Kidney (tissue), 14 donors: ENCODE data around the gene NLRP12. TPM values are rescaled to one million over a fixed set of nuclear protein-coding genes. Genes with fewer than 3 reads are reported as not detected.

Experiments used
- DNase-seq, 5 donors: peaks; one replicate each; pipeline ENCODE4 v3.0.0-alpha.2; 2013 to 2020
- FAIRE-seq: peaks from 2 replicates; lab custom pipeline; 2012; peaks lifted over from hg19 to GRCh38; lab: Jason Lieb, UNC
- H3K27ac ChIP-seq, 2 donors: one replicate each; pipeline ENCODE4 v1.7.0; 2013; ENCODE audit warnings: low read depth in 2 of 2, low read length in 2 of 2, inconsistent platforms in 1 of 2
- H3K27me3 ChIP-seq: one replicate; pipeline ENCODE4 v1.7.1; 2013; ENCODE audit warnings: low read length, inconsistent platforms; ENCODE audit not compliant: control insufficient read depth, insufficient read depth
- H3K36me3 ChIP-seq, 3 donors: one replicate each; pipeline versions ENCODE4 v1.7.0 to v1.7.1; 2013; ENCODE audit warnings: low read length in 3 of 3, control low read depth in 1 of 3, inconsistent platforms in 1 of 3; ENCODE audit not compliant: insufficient read depth in 3 of 3, control insufficient read depth in 2 of 3
- H3K4me1 ChIP-seq, 3 donors: one replicate each; pipeline versions ENCODE4 v1.7.0 to v1.7.1; 2013; ENCODE audit warnings: low read length in 3 of 3, inconsistent platforms in 1 of 3, low read depth in 1 of 3; ENCODE audit not compliant: control insufficient read depth in 2 of 3, insufficient read depth in 2 of 3
- H3K4me3 ChIP-seq, 3 donors: one replicate each; pipeline versions ENCODE4 v1.7.0 to v1.8.1; 2013; ENCODE audit warnings: low read length in 3 of 3, control low read depth in 1 of 3, inconsistent platforms in 1 of 3
- H3K9ac ChIP-seq, 3 donors: one replicate each; pipeline versions ENCODE4 v1.7.0 to v1.7.1; 2013; ENCODE audit warnings: low read length in 3 of 3, control low read depth in 1 of 3, inconsistent platforms in 1 of 3
- H3K9me3 ChIP-seq, 3 donors: one replicate each; pipeline versions ENCODE4 v1.7.0 to v1.7.1; 2013; ENCODE audit warnings: low read length in 3 of 3, control low read depth in 1 of 3, inconsistent platforms in 1 of 3; ENCODE audit not compliant: control insufficient read depth in 2 of 3, insufficient read depth in 1 of 3
- CTCF ChIP-seq: IDR thresholded peaks from 3 replicates; pipeline ENCODE4 v1.5.1; 2012; ENCODE audit warnings: mild to moderate bottlenecking, moderate library complexity, borderline replicate concordance; ENCODE audit not compliant: insufficient read depth; ENCODE audit errors: extremely low read depth
- intact Hi-C: fragments of 100-400 bp; cut with DNase I; formaldehyde crosslinking; loops from one replicate; pipeline ENCODE4 v1.11.1; 2022
- polyA plus RNA-seq: library from polyadenylated mRNA; stranded (reverse); fragments of 350-450 nt; fragmentation: Illumina TruSeq; extraction: RNeasy Lipid Tissue Mini Kit (QIAGEN cat#74804); gene quantifications from one replicate; pipeline ENCODE4 v1.2.3, GENCODE V29; 2014; ENCODE audit warnings: low read depth, low replicate concordance; ENCODE audit not compliant: insufficient read depth
- total RNA-seq: library from RNA; stranded (reverse); fragmentation: NEBNext Ultra II Directional; extraction: Animal tissue kit (Norgen Biotek cat#: 25700); gene quantifications from one replicate; pipeline ENCODE4 v1.2.1, GENCODE V29; 2021
- donor health status: control.
- donor health status: control.
- donor health status: control.
- donor health status: control.
- donor health status: control.
- donor health status: DM: yes; HTN: yes; CAD: no.
- donor health status: Normal renal cell carcinoma (clear cell type).

NLRP12 gene
- total and polyA plus RNA-seq, 2 donors from 2014 or later: 1.1 TPM; not detected in 1

GRCh38 chr19:53823380-53824120 is 564 bp downstream of the NLRP12 start:
- no peaks in the 10 kb centered on the region for H3K27me3 ChIP-seq
- no peak for FAIRE-seq
- intact Hi-C loops: no loop called here
- DNase-seq: no peak
- H3K4me1 ChIP-seq: no peaks in the 10 kb centered on the region
- TF ChIP-seq CTCF: no peak
- H3K9me3 ChIP-seq: no peaks in the 10 kb centered on the region
- H3K27ac ChIP-seq: no peak overlapping the region
- no peaks in the 10 kb centered on the region for H3K36me3 ChIP-seq
- H3K4me3 ChIP-seq: no peak overlapping the region
- no peak overlapping the region for H3K9ac ChIP-seq

- Histone ChIP-seq H3K36me3 (no peaks in the 10 kb centered on the region), H3K4me3 (no peak overlapping the region), H3K9ac (no peak overlapping the region), H3K9me3 (no peaks in the 10 kb centered on the region), H3K27me3 (no peaks in the 10 kb centered on the region), H3K27ac (no peak overlapping the region), H3K4me1 (no peaks in the 10 kb centered on the region)
- intact Hi-C loops: no loop called here
- FAIRE-seq (no peak), DNase-seq (no peak)
- no peak for TF ChIP-seq CTCF
These were observed 4.3 kb downstream of the NLRP12 start for GRCh38 chr19:53819861-53820260.

GRCh38 chr19:53818756-53819155 is 5.4 kb downstream of the NLRP12 start:
- Histone ChIP-seq H3K4me1 (no peaks in the 10 kb centered on the region), H3K9ac (no peak overlapping the region), H3K27me3 (no peaks in the 10 kb centered on the region), H3K4me3 (no peak overlapping the region), H3K9me3 (no peaks in the 10 kb centered on the region), H3K36me3 (no peaks in the 10 kb centered on the region), H3K27ac (no peak overlapping the region)
- intact Hi-C loops: no loop called here
- TF ChIP-seq CTCF: no peak
- no peak for DNase-seq
- FAIRE-seq: no peak
